B cell (primary cell): ENCODE measurements around the gene TBKBP1. TPM values are rescaled to one million over a fixed set of nuclear protein-coding genes. Genes with fewer than 3 reads are reported as not detected.

Source experiments
- ATAC-seq: fragments of 200-7000 bp; cut with Tn5 transposase; one replicate; pipeline ENCODE4 v1.10.0; 2021; ENCODE audit warnings: low read depth, mild to moderate bottlenecking, moderate number of reproducible peaks, moderate library complexity
- CTCF ChIA-PET: fragments of 350-600 bp; sonication (Branson Sonifier 250); formaldehyde crosslinking; loops from one replicate; lab custom pipeline; 2021; ENCODE audit warnings: antibody characterized with exemption, inconsistent platforms; lab: Charles Lee
- POLR2A ChIA-PET: fragments of 350-600 bp; sonication (Branson Sonifier 250); formaldehyde crosslinking; loops from one replicate; lab custom pipeline; 2021; ENCODE audit warnings: antibody characterized with exemption; lab: Charles Lee
- DNase-seq: peaks from one replicate; pipeline ENCODE4 v3.0.0; 2013
- H2AFZ ChIP-seq: 2 replicates; pipeline ENCODE4 v1.6.1; 2012; ENCODE audit warnings: mild to moderate bottlenecking, low read depth, low read length; ENCODE audit not compliant: insufficient read depth, poor library complexity, severe bottlenecking
- H3K27ac ChIP-seq, 2 donors: 1 replicate in 1 of 2; 2 replicates in 1 of 2; pipeline ENCODE4 v1.5.1; 2012 to 2013; ENCODE audit warnings: low read length in 2 of 2, mild to moderate bottlenecking in 2 of 2, moderate library complexity in 1 of 2
- H3K27me3 ChIP-seq, 4 experiments: fragments of 200-600 bp in 1 of 4; sonication (generic) in 1 of 4; replicated peaks in 1 of 4; 1 replicate in 2 of 4; 2 replicates in 2 of 4; pipeline versions ENCODE4 v1.6.1 to v1.7.0; 2013 to 2016; ENCODE audit warnings: low read length in 3 of 4, mild to moderate bottlenecking in 2 of 4, mixed read lengths in 1 of 4, moderate library complexity in 1 of 4; ENCODE audit not compliant: insufficient read depth in 4 of 4, control insufficient read depth in 3 of 4; ENCODE audit errors: control extremely low read depth in 1 of 4
- H3K36me3 ChIP-seq, 2 experiments: replicated peaks in 1 of 2; 1 replicate in 1 of 2; 2 replicates in 1 of 2; pipeline versions ENCODE4 v1.6.1 to v1.7.1; 2013; ENCODE audit warnings: low read length in 1 of 2; ENCODE audit not compliant: insufficient read depth in 2 of 2, control insufficient read depth in 1 of 2; ENCODE audit errors: control extremely low read depth in 1 of 2, extremely low read depth in 1 of 2
- H3K4me1 ChIP-seq, 2 donors: fragments of 200-600 bp in 1 of 2; sonication (generic) in 1 of 2; 1 replicate in 1 of 2; 2 replicates in 1 of 2; pipeline versions ENCODE4 v1.5.1 to v1.6.1; 2013 to 2017; ENCODE audit warnings: low read length in 2 of 2; ENCODE audit not compliant: control insufficient read depth in 2 of 2, insufficient read depth in 2 of 2
- H3K4me2 ChIP-seq: replicated peaks from 2 replicates; pipeline ENCODE3; 2012; ENCODE audit warnings: mild to moderate bottlenecking, low read depth, low read length; ENCODE audit not compliant: poor library complexity, severe bottlenecking
- H3K4me3 ChIP-seq, 5 experiments: fragments of 200-600 bp in 1 of 5; sonication (generic) in 1 of 5; 1 replicate in 3 of 5; 2 replicates in 2 of 5; pipeline versions ENCODE4 v1.5.1 to v1.7.0; 2011 to 2016; ENCODE audit warnings: low read length in 4 of 5, mild to moderate bottlenecking in 4 of 5, low read depth in 2 of 5, control low read depth in 1 of 5, moderate library complexity in 1 of 5; ENCODE audit not compliant: insufficient read depth in 1 of 5; ENCODE audit errors: control extremely low read depth in 1 of 5, extremely low read depth in 1 of 5
- H3K79me2 ChIP-seq: fragments of 200-600 bp; sonication (generic); one replicate; pipeline ENCODE4 v1.6.0; 2016; ENCODE audit warnings: low read length; ENCODE audit not compliant: control insufficient read depth, insufficient read depth
- H3K9ac ChIP-seq: fragments of 200-600 bp; sonication (generic); 2 replicates; pipeline ENCODE4 v1.6.1; 2017; ENCODE audit warnings: mild to moderate bottlenecking, low read length, moderate library complexity
- H3K9me3 ChIP-seq, 3 donors: one replicate each; pipeline versions ENCODE4 v1.6.1 to v1.7.1; 2013; ENCODE audit warnings: low read length in 2 of 3; ENCODE audit not compliant: control insufficient read depth in 2 of 3, insufficient read depth in 1 of 3; ENCODE audit errors: control extremely low read depth in 1 of 3
- H4K20me1 ChIP-seq: 2 replicates; pipeline ENCODE4 v1.6.0; 2012; ENCODE audit warnings: mild to moderate bottlenecking, low read length; ENCODE audit not compliant: insufficient read depth, control insufficient read depth, poor library complexity, severe bottlenecking
- H3K27ac Mint-ChIP-seq: one replicate; pipeline ENCODE4 v1.8.0; 2021; ENCODE audit warnings: mixed read lengths
- H3K27me3 Mint-ChIP-seq: one replicate; pipeline ENCODE4 v1.8.0; 2021; ENCODE audit warnings: mixed read lengths
- H3K4me1 Mint-ChIP-seq: one replicate; pipeline ENCODE4 v1.8.0; 2021; ENCODE audit warnings: mixed read lengths
- H3K4me3 Mint-ChIP-seq: one replicate; pipeline ENCODE4 v1.8.0; 2021; ENCODE audit warnings: mixed read lengths
- H3K9me3 Mint-ChIP-seq: one replicate; pipeline ENCODE4 v1.8.0; 2022; ENCODE audit warnings: mixed read lengths; ENCODE audit not compliant: insufficient read depth
- EZH2 ChIP-seq: IDR thresholded peaks from 2 replicates; pipeline ENCODE4 v1.6.1; 2012; ENCODE audit warnings: borderline replicate concordance, low read depth, mild to moderate bottlenecking, moderate library complexity, low read length; ENCODE audit not compliant: insufficient read depth, poor library complexity, severe bottlenecking
- WGBS: methylation state at CpG from one replicate; pipeline ENCODE4 v1.1.5; 2013; ENCODE audit warnings: missing lambda C conversion rate; ENCODE audit not compliant: insufficient coverage; 5-methylcytosine and 5-hydroxymethylcytosine counted together
- intact Hi-C: fragments of 100-400 bp; cut with micrococcal nuclease; formaldehyde crosslinking; loops from one replicate; pipeline ENCODE4 v1.10.0; 2022
- polyA plus RNA-seq: library from polyadenylated mRNA; depleted of rRNA; stranded (reverse); fragments of >200 nt; gene quantifications from 2 replicates; pipeline ENCODE4 v1.2.3, GENCODE V29; 2012
- total RNA-seq, 2 donors: library from RNA; stranded (reverse); fragments of 120-200 nt in 1 of 2; gene quantifications; 1 replicate in 1 of 2; 2 replicates in 1 of 2; pipeline versions ENCODE4 v1.2.3 to v1.2.4, GENCODE V29; 2013 to 2022
- TF ChIP-seq, protein P1 (sequence below): fragments of 200-600 bp; IDR thresholded peaks from one replicate; pipeline ENCODE4 v1.8.0; 2022; ENCODE audit warnings: antibody characterized with exemption, mild to moderate bottlenecking

TBKBP1 gene
- total and polyA plus RNA-seq, 2 donors (not counting 1 experiment from before 2014, with no cell fraction given) = 6.6 to 8.4 TPM

DNA sequence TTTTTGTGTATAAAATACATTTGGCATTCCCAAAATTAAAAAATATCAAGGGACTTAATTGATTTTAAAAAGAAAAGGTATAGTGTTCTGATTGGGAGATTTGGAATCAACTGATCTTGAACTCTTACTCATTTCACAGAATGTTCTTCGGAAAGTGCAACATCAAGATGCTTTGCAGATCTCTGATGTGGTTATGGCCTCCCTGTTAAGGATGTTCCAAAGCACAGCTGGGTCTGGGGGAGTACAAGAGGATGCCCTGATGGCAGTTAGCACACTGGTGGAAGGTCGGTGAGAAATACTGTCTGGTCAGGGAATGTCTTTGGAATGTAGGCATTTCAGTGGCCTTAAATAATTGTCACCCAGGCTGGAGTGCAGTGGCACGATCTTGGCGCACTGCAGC, 19.5 kb upstream of the TBKBP1 start:
- Histone ChIP-seq H3K27ac (no peak overlapping the region), H3K9me3 (no peaks in the 10 kb centered on the region), H3K4me2 (no peak overlapping the region), H3K4me1 (peaks cover 8 to 12% of the 10 kb centered on the region in 2 donors), H2AFZ (no peak overlapping the region), H3K4me3 (no peak overlapping the region), H3K79me2 (peaks cover 24% of the 10 kb centered on the region), H3K36me3 (peaks cover 9 to 94% of the 10 kb centered on the region in 2 experiments), H3K9ac (no peak overlapping the region), H4K20me1 (peaks cover 34% of the 10 kb centered on the region), H3K27me3 (no peaks in the 10 kb centered on the region)
- ATAC-seq = no peak
- WGBS = 98% methylated on average over 3 of the region's 4 CpGs
- no peak overlapping the region for H3K27ac Mint-ChIP-seq
- CTCF ChIA-PET = interaction anchor here (1.0 to 2.0 kb wide), 3 partner anchors 10 to 58 kb away, joined by 3 to 12 read pairs (median 3); no protein-coding TSS in a partner anchor
- TF ChIP-seq, protein P1, sequence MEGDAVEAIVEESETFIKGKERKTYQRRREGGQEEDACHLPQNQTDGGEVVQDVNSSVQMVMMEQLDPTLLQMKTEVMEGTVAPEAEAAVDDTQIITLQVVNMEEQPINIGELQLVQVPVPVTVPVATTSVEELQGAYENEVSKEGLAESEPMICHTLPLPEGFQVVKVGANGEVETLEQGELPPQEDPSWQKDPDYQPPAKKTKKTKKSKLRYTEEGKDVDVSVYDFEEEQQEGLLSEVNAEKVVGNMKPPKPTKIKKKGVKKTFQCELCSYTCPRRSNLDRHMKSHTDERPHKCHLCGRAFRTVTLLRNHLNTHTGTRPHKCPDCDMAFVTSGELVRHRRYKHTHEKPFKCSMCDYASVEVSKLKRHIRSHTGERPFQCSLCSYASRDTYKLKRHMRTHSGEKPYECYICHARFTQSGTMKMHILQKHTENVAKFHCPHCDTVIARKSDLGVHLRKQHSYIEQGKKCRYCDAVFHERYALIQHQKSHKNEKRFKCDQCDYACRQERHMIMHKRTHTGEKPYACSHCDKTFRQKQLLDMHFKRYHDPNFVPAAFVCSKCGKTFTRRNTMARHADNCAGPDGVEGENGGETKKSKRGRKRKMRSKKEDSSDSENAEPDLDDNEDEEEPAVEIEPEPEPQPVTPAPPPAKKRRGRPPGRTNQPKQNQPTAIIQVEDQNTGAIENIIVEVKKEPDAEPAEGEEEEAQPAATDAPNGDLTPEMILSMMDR = no peak
- no peak for TF ChIP-seq EZH2
- no peak overlapping the region for H3K4me3 Mint-ChIP-seq
- POLR2A ChIA-PET = no interaction called here
- H3K27me3 Mint-ChIP-seq = no peaks in the 10 kb centered on the region
- H3K4me1 Mint-ChIP-seq = peaks cover 12% of the 10 kb centered on the region
- no peaks in the 10 kb centered on the region for H3K9me3 Mint-ChIP-seq
- DNase-seq = no peak
- intact Hi-C loops = no loop called here

DNA sequence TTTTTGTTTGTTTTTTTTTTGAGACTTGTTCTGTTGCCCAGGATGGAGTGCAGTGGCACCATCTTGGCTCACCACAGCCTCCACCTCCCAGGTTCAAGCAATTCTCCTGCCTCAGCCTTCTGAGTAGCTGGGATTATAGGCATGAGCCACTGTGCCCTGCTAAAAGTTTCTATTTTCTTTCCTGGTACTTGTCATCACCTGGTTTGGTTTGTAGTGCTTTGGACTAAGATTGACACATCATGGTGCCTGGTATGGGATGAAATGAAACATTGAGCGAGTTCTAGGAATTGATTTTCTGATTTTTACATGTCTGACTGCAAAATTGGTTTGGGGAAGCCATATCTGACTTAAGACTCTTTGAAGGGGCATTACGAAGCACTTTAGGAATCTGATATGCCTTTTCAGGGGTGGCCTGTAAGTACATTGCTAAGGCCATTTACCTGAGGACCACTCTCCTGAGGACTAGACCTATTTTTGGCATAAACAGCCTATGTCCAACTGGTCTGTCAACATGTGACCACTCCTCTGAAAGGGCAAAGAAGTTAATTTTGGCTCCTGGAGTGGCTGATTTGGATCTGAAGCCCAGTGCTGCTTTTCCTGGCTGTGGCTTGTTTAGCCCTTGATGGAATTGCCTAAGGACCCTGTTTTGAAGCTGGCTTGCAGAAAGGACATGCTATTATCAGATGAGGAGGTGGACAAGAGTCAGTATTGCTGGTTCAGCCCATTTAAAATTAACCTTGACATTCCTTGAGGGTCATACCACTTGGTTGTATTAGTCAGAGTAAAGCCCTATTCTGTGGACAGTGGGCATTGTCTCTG, 18.4 kb upstream of the TBKBP1 start:
- Histone ChIP-seq H3K4me2 (no peak overlapping the region), H3K9ac (no peak overlapping the region), H3K27ac (no peak overlapping the region), H4K20me1 (peaks cover 26% of the 10 kb centered on the region), H3K4me1 (peaks cover 0 to under 1% of the 10 kb centered on the region in 2 donors), H3K79me2 (peaks cover 24% of the 10 kb centered on the region), H3K9me3 (no peaks in the 10 kb centered on the region), H3K36me3 (peaks cover 12 to 93% of the 10 kb centered on the region in 2 experiments), H3K4me3 (no peak overlapping the region), H3K27me3 (no peaks in the 10 kb centered on the region), H2AFZ (no peak overlapping the region)
- no peak for DNase-seq
- Mint-ChIP-seq H3K27ac (no peak overlapping the region), H3K4me1 (peaks cover 3% of the 10 kb centered on the region), H3K27me3 (no peaks in the 10 kb centered on the region), H3K4me3 (no peak overlapping the region), H3K9me3 (no peaks in the 10 kb centered on the region)
- TF ChIP-seq EZH2 = no peak
- TF ChIP-seq, protein P1 = no peak
- intact Hi-C loops = no loop called here
- 100% methylated on average over 2 of the region's 2 CpGs for WGBS
- ChIA-PET CTCF (interaction anchor here (1.0 to 2.0 kb wide), 4 partner anchors 9 to 57 kb away, joined by 3 to 12 read pairs (median 4); no protein-coding TSS in a partner anchor), POLR2A (no interaction called here)
- no peak for ATAC-seq
